GM19099 (cell line): ENCODE results near the gene DNAJC6.

Experiments used
- POLR2A ChIP-seq: IDR thresholded peaks from 3 replicates; pipeline ENCODE4 v1.6.1; 2011; ENCODE audit warnings: low read depth; ENCODE audit not compliant: insufficient read length; ENCODE audit errors: extremely low read depth

Gene DNAJC6

GRCh38 chr1:65409314-65409713, 100.0 kb downstream of the DNAJC6 start:
- no peak for TF ChIP-seq POLR2A

DNA sequence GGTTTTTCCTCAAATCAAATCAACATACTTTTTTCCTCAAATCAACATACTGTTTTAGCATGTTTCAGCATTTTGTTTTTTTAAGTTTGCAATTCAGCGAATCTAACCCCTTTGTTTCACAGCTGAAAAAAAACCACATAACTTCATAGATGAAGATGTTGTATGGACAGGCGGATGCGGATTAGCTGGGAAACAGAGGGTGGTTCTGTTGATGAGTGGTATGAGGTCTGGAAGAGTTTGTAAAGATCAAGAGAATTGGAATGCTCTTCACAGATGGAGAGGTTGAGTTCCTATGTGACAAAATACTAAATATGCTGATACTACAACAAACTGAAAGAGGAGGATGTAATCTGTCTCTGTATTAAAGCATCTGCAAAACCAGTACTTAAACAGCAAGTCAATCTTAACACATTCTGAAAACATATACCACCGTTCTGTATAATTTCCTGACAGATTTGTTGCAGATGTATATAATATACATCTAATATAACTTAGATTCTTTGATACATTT, 100.5 kb downstream of the DNAJC6 start:
- no peak for TF ChIP-seq POLR2A

- no peak for TF ChIP-seq POLR2A
Measured at GRCh38 chr1:65412256-65412983, 103.1 kb downstream of the DNAJC6 start.

DNA sequence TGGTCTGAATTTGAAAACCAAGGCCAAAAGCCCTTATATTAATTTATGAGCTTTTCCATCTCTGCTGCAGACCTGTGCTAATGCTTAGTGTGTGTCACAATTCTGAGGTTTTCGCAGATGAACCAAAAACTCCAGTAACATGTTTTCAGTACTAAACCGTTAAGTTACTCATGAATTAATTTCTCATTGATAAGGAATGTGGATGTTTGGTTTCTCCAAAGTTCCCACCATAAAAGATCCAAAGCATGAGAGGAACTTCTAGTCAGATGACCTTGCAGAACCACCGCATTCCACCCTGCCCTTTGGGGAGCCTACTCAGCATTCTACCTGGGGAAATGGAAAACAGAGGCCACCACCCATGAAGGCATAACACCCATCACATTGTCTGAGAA, 103.6 kb downstream of the DNAJC6 start:
- TF ChIP-seq POLR2A: no peak

DNA sequence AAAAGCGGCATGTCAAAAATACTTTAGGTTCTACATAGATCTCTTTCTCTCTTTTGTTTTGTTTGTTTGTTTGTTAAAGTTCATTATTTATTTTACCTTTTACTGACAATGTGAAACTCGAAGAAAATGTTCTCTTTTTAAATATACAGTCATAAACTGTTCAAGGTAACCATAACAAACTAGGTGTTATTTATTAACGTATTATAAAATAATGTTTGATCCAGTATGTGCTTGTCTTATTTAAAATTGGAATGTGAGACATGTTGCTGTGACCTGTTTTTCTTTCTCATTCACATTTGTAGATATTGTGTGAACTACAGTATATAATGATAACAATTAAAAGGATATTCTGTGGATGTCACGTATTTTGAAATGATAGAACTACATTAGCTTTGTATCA, 105.2 kb downstream of the DNAJC6 start:
- no peak for TF ChIP-seq POLR2A

GRCh38 chr1:65416767-65417166, 107.4 kb downstream of the DNAJC6 start:
- no peak for TF ChIP-seq POLR2A

GRCh38 chr1:65417729-65418128, 108.4 kb downstream of the DNAJC6 start:
- no peak for TF ChIP-seq POLR2A

- TF ChIP-seq POLR2A: no peak
Measured at GRCh38 chr1:65418522-65419185, 109.3 kb downstream of the DNAJC6 start.

DNA sequence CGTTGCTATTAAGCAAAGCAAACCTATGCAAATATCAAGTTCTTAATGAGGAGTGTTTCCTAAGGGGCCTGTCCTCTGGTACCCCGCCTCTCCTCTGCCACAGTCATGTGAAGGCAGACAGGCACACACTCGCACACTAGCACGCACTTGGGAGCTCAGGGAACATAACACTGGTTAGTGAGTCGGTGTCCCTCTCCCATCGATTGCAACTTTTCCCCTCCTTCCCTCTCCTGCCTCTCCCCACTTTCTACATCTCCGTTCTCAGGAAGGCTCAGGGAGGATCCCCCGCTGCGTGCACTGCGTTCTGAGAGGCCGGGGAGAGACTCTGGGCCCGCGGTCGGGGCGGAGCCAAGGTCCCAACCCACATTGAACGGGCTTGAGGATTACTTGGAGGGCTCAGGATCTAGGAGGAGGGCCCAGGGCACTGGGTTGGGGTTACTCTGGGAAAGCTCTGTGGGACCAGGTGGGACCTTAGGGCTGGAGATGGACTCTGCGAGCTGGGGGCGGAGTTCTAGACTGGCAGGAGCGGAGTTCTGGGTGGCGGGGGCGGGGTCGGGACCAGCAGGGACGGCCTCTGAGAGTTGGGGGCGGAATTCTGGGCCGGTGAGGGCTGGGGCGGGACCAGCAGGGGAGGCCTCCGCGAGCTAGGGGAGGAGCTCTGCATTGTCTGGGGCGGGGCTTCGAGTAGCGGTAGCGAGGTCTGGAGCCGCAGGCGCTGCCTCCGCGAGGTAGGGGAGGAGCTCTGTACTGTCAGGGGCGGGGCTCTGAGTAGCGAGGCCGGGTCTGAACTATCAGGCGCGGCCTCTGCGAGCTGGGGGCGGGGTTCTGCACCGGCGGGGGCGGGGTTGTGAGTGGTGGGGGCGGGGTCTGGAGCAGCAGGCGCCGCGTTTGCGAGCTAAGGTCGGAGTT, 110.6 kb downstream of the DNAJC6 start:
- peak; percentile 59 for TF ChIP-seq POLR2A

GRCh38 chr1:65420590-65421350, 111.4 kb downstream of the DNAJC6 start, which contains the start of the genes LEPR and LEPROT:
TSS of gene LEPR (plus strand) at chr1:65420668. CDS start at chr1:65565566, 144,898 bp downstream.
TSS of gene LEPROT (plus strand) at chr1:65420668. CDS start at chr1:65420725, 57 bp downstream.
- TF ChIP-seq POLR2A: peak; percentile 81

GRCh38 chr1:65421351-65422025, 112.1 kb downstream of the DNAJC6 start:
- TF ChIP-seq POLR2A: no peak

DNA sequence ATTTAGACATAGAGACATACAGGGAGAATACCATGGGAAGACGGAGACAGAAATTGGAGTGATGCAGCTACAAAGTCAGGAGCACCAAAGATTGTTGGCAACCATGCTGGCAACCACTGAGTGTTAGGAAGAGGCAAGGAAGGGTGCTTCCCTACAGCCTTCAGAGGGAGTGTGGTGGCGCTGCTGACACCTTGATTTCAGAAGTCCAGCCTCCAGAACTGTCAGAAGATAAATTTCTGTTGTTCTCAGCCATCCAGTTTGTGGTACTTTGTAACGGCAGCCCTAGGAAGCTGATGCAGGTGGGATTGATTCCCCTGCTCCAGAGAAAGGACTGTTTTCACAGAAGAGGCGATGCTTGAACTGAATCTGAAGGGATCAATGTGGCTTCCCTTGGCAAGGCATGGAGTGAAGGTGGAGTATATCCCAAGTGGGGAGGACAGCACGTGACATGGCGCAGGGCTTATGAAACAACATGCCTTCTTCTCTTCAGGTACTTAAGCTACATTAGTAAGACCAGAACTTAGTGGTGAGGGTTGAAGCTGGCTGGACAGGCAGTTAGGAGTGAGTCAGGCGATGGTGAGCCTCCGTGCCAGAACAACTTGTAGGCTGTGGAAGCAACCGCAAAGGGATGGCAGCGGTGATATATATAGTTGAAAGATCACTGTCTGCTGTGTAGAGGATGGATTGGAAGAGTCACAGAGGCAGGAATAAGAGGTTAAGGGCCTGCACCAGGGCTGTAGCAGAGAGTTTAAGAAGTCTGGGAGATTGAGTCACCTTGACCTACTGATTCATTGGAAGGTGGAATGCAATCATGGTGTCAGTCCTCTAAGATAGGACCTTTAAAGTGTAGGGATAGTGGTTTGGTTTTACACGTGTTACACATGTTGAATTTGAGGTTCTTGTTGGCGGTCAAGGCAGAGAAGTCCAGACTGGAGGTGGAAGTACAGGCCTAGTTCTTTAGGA, 113.2 kb downstream of the DNAJC6 start:
- no peak for TF ChIP-seq POLR2A

DNA sequence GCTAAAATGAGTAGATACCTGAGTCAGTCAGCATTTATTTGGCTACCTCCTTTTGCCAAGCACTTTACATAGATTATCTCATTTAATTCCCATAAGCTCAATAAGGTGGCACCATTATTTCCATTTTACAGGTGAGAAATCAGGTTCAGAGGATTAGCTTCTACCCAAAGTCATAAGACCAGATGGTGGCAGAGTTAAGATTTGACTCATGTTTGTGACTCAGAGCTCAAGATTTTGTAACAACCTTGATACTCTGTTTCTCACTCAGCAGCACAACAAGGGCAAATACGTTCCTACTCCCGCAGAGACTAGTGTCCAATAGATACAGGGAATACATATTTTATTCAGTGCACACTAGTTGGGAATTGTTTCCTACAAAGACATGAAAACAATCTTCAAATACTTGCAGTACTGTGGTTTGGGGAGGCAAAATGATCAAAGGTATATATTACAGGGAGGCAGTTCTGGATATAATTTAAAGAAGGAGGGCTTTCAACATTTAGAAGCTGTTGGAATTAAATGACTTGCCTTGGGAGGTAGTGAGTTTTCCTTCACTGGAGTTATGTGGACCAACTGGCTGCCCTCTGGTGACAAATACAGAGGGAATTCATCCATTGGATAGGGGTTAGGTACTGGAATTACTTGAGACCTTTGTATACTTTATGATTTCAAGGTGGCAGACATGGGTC, 114.7 kb downstream of the DNAJC6 start:
- TF ChIP-seq POLR2A: no peak

- no peak for TF ChIP-seq POLR2A
Measured at GRCh38 chr1:65424573-65424889, 115.2 kb downstream of the DNAJC6 start.
